CD14-positive monocyte (primary cell): Measurements from ENCODE around the gene MDFIC. TPM values are rescaled to one million over a fixed set of nuclear protein-coding genes. Genes with fewer than 3 reads are reported as not detected.

Experiments
- DNase-seq, 3 donors: peaks; one replicate each; pipeline ENCODE4 v3.0.0-alpha.2; 2011 to 2022
- H2AFZ ChIP-seq: 2 replicates; pipeline ENCODE4 v1.6.0; 2012; ENCODE audit warnings: mild to moderate bottlenecking, low read depth, low read length, inconsistent platforms; ENCODE audit not compliant: insufficient read depth, poor library complexity, severe bottlenecking
- H3K27ac ChIP-seq, 2 donors: 1 replicate in 1 of 2; 2 replicates in 1 of 2; pipeline ENCODE4 v1.5.1; 2012 to 2013; ENCODE audit warnings: low read length in 2 of 2, control low read depth in 1 of 2, inconsistent platforms in 1 of 2, low read depth in 1 of 2, mild to moderate bottlenecking in 1 of 2
- H3K27me3 ChIP-seq, 2 donors: one replicate each; pipeline versions ENCODE4 v1.6.0 to v1.6.1; 2011 to 2013; ENCODE audit warnings: low read length in 2 of 2; ENCODE audit not compliant: control insufficient read depth in 2 of 2, insufficient read depth in 2 of 2
- H3K36me3 ChIP-seq, 2 donors: replicated peaks in 1 of 2; 1 replicate in 1 of 2; 2 replicates in 1 of 2; pipeline versions ENCODE4 v1.5.1 to v1.6.1; 2012 to 2013; ENCODE audit warnings: low read length in 2 of 2, control low read depth in 1 of 2, inconsistent platforms in 1 of 2, mild to moderate bottlenecking in 1 of 2; ENCODE audit not compliant: insufficient read depth in 2 of 2, control insufficient read depth in 1 of 2
- H3K4me1 ChIP-seq, 2 donors: 1 replicate in 1 of 2; 2 replicates in 1 of 2; pipeline versions ENCODE4 v1.5.1 to v1.6.1; 2012 to 2013; ENCODE audit warnings: low read length in 2 of 2, control low read depth in 1 of 2, inconsistent platforms in 1 of 2, mild to moderate bottlenecking in 1 of 2, moderate library complexity in 1 of 2; ENCODE audit not compliant: insufficient read depth in 2 of 2, control insufficient read depth in 1 of 2
- H3K4me2 ChIP-seq: replicated peaks from 2 replicates; pipeline ENCODE3; 2012; ENCODE audit warnings: low read length, moderate library complexity, mild to moderate bottlenecking; ENCODE audit not compliant: poor library complexity, severe bottlenecking; ENCODE audit errors: extremely low read depth
- H3K4me3 ChIP-seq, 3 experiments: fragments of 200-600 bp in 1 of 3; sonication (generic) in 1 of 3; replicated peaks in 1 of 3; 1 replicate in 2 of 3; 2 replicates in 1 of 3; pipeline ENCODE4 v1.5.1; 2011 to 2013; ENCODE audit warnings: low read length in 3 of 3, mild to moderate bottlenecking in 3 of 3, control low read depth in 2 of 3, low read depth in 2 of 3, inconsistent platforms in 1 of 3, moderate library complexity in 1 of 3
- H3K79me2 ChIP-seq: 2 replicates; pipeline ENCODE4 v1.6.0; 2012; ENCODE audit warnings: mild to moderate bottlenecking, control low read depth, inconsistent platforms, low read length, moderate library complexity; ENCODE audit not compliant: insufficient read depth
- H3K9ac ChIP-seq: 2 replicates; pipeline ENCODE4 v1.6.0; 2017; ENCODE audit warnings: low read length, mild to moderate bottlenecking; ENCODE audit not compliant: insufficient read depth, poor library complexity, severe bottlenecking
- H3K9me3 ChIP-seq, 2 donors: replicated peaks in 1 of 2; 1 replicate in 1 of 2; 2 replicates in 1 of 2; pipeline versions ENCODE4 v1.5.1 to v1.6.1; 2012 to 2013; ENCODE audit warnings: low read length in 2 of 2, control low read depth in 1 of 2; ENCODE audit not compliant: control insufficient read depth in 1 of 2, insufficient read depth in 1 of 2
- H4K20me1 ChIP-seq: 2 replicates; pipeline ENCODE4 v1.6.0; 2012; ENCODE audit warnings: mild to moderate bottlenecking, low read length, control low read depth, moderate library complexity; ENCODE audit not compliant: insufficient read depth
- H3K27ac Mint-ChIP-seq, 7 donors: one replicate each; pipeline ENCODE4 v1.8.0; 2020; ENCODE audit warnings: mild to moderate bottlenecking in 7 of 7, mixed read lengths in 7 of 7, moderate library complexity in 6 of 7, inconsistent platforms in 2 of 7
- H3K27me3 Mint-ChIP-seq, 3 donors: one replicate each; pipeline ENCODE4 v1.8.0; 2021 to 2022; ENCODE audit warnings: low read depth in 3 of 3, mild to moderate bottlenecking in 3 of 3, mixed read lengths in 3 of 3, moderate library complexity in 3 of 3, inconsistent platforms in 1 of 3
- H3K36me3 Mint-ChIP-seq, 2 donors: one replicate each; pipeline ENCODE4 v1.8.0; 2020; ENCODE audit warnings: mixed read lengths in 2 of 2, inconsistent platforms in 1 of 2, mild to moderate bottlenecking in 1 of 2
- H3K4me1 Mint-ChIP-seq: one replicate; pipeline ENCODE4 v1.8.0; 2020; ENCODE audit warnings: mild to moderate bottlenecking, mixed read lengths
- H3K4me3 Mint-ChIP-seq, 2 donors: one replicate each; pipeline ENCODE4 v1.8.0; 2020; ENCODE audit warnings: mild to moderate bottlenecking in 2 of 2, mixed read lengths in 2 of 2, moderate library complexity in 1 of 2
- H3K9me3 Mint-ChIP-seq, 7 donors: one replicate each; pipeline ENCODE4 v1.8.0; 2020 to 2022; ENCODE audit warnings: mixed read lengths in 7 of 7, mild to moderate bottlenecking in 6 of 7, moderate library complexity in 6 of 7, inconsistent platforms in 2 of 7
- CTCF ChIP-seq: fragments of 200-600 bp; IDR thresholded peaks from one replicate; pipeline ENCODE4 v1.8.0; 2022; ENCODE audit warnings: antibody characterized with exemption, mild to moderate bottlenecking
- WGBS: methylation state at CpG from one replicate; pipeline ENCODE4 v1.1.5; 2013; ENCODE audit warnings: missing lambda C conversion rate; ENCODE audit not compliant: insufficient coverage; 5-methylcytosine and 5-hydroxymethylcytosine counted together
- intact Hi-C, 2 donors: fragments of 100-400 bp; cut with micrococcal nuclease; formaldehyde crosslinking; loops; one replicate each; pipeline versions ENCODE4 v1.15.0 to v1.15.1; 2023
- polyA plus RNA-seq, 3 donors: library from polyadenylated mRNA; depleted of rRNA in 1 of 3; unstranded in 2 of 3; stranded (reverse) in 1 of 3; fragments of 300-500 nt in 2 of 3; fragments of >200 nt in 1 of 3; fragmentation: Illumina TruSeq in 2 of 3; gene quantifications; 1 replicate in 2 of 3; 2 replicates in 1 of 3; pipeline ENCODE4 v1.2.3, GENCODE V29; 2012 to 2021

The MDFIC gene
- polyA plus RNA-seq, 3 donors = 13.0 to 30.0 (median 19.9) TPM

- H3K9me3 ChIP-seq = no peaks in the 10 kb centered on the region
- no CpG with 5 or more reads among the region's 2 CpGs for WGBS
- no peaks in the 10 kb centered on the region for H3K27me3 ChIP-seq
- no peak overlapping the region for H3K27ac ChIP-seq
- H2AFZ ChIP-seq = no peak overlapping the region
- no peaks in the 10 kb centered on the region for H4K20me1 ChIP-seq
- no peak overlapping the region for H3K4me2 ChIP-seq
- H3K4me1 Mint-ChIP-seq = no peaks in the 10 kb centered on the region
- H3K79me2 ChIP-seq = no peaks in the 10 kb centered on the region
- no peaks in the 10 kb centered on the region for H3K27me3 Mint-ChIP-seq
- peaks cover 0 to 3% (median 0%) of the 10 kb centered on the region in 7 donors for H3K9me3 Mint-ChIP-seq
- no peaks in the 10 kb centered on the region for H3K36me3 Mint-ChIP-seq
- H3K4me3 Mint-ChIP-seq = no peak overlapping the region
- H3K9ac ChIP-seq = no peak overlapping the region
- no peak for TF ChIP-seq CTCF
- no peak for DNase-seq
- H3K4me1 ChIP-seq = no peaks in the 10 kb centered on the region
- no peak overlapping the region for H3K27ac Mint-ChIP-seq
- H3K4me3 ChIP-seq = no peak overlapping the region
- intact Hi-C loops = no loop called here
- no peaks in the 10 kb centered on the region for H3K36me3 ChIP-seq
Observed at GRCh38 chr7:114903131-114903530, 18.8 kb upstream of the MDFIC start.

GRCh38 chr7:114910787-114911186 lies 11.1 kb upstream of the MDFIC start:
- no peak overlapping the region for H3K27ac Mint-ChIP-seq
- no peak overlapping the region for H3K4me3 ChIP-seq
- no peak for TF ChIP-seq CTCF
- H3K27me3 Mint-ChIP-seq = peaks cover 0 to 2% (median 0%) of the 10 kb centered on the region in 3 donors
- H3K4me1 Mint-ChIP-seq = no peaks in the 10 kb centered on the region
- no peaks in the 10 kb centered on the region for H3K4me1 ChIP-seq
- H3K36me3 Mint-ChIP-seq = no peaks in the 10 kb centered on the region
- no CpG with 5 or more reads among the region's 2 CpGs for WGBS
- H3K27ac ChIP-seq = no peak overlapping the region
- H3K27me3 ChIP-seq = no peaks in the 10 kb centered on the region
- no peak for DNase-seq
- no peaks in the 10 kb centered on the region for H3K36me3 ChIP-seq
- no peak overlapping the region for H3K9ac ChIP-seq
- H3K79me2 ChIP-seq = no peaks in the 10 kb centered on the region
- no peak overlapping the region for H3K4me2 ChIP-seq
- no peak overlapping the region for H3K4me3 Mint-ChIP-seq
- peak overlapping the region; percentile 5 for H2AFZ ChIP-seq
- H3K9me3 Mint-ChIP-seq = peaks cover 0 to 6% (median 2%) of the 10 kb centered on the region in 7 donors
- no peaks in the 10 kb centered on the region for H3K9me3 ChIP-seq
- H4K20me1 ChIP-seq = no peaks in the 10 kb centered on the region
- intact Hi-C loops = no loop called here
